ENCODE measurements around the gene WDR18. TPM values are rescaled to one million over a fixed set of nuclear protein-coding genes. Genes with fewer than 3 reads are reported as not detected.
A peak's percentile ranks its signal among the peaks of the same experiment; 100 is the strongest.

WDR18 gene
- total RNA-seq, 1 donor from 2014 or later, result 60.0 TPM

- Histone ChIP-seq H3K4me1 (ENCODE audit: insufficient read depth, low read length) (peaks cover 17% of the 10 kb centered on the region), H3K27me3 (ENCODE audit: insufficient read depth, low read length) (no peaks in the 10 kb centered on the region), H3K9ac (ENCODE audit: low read length) (no peak overlapping the region), H3K27ac (ENCODE audit: low read depth, low read length) (no peak overlapping the region), H3K4me3 (ENCODE audit: insufficient read depth, low read depth, low read length) (no peak overlapping the region), H3K9me3 (ENCODE audit: insufficient read depth, low read depth, low read length) (no peaks in the 10 kb centered on the region), H3K36me3 (ENCODE audit: insufficient read depth, low read length) (no peaks in the 10 kb centered on the region), H4K20me1 (ENCODE audit: insufficient read depth, low read length) (peaks cover 45% of the 10 kb centered on the region), H2AFZ (ENCODE audit: low read depth, low read length) (no peak overlapping the region), H3K4me2 (ENCODE audit: low read length) (no peak overlapping the region), H3K79me2 (ENCODE audit: insufficient read depth, low read length) (peaks cover 55% of the 10 kb centered on the region)
- H3K36me3 Mint-ChIP-seq (ENCODE audit: low read depth, unreplicated experiment), result peaks cover 2% of the 10 kb centered on the region
- peaks cover 12% of the 10 kb centered on the region for H3K4me1 Mint-ChIP-seq (ENCODE audit: low read depth, unreplicated experiment)
- TF ChIP-seq EZH2 (IDR thresholded peaks at IDR 0.05; ENCODE audit: insufficient read depth, low read length) (no peak), CTCF (IDR thresholded peaks at IDR 0.05; ENCODE audit: insufficient read depth, low read depth, low read length) (no peak)
- DNase-seq (ENCODE audit: low read depth) (no peak), FAIRE-seq (no peak)
- H3K4me3 Mint-ChIP-seq (ENCODE audit: unreplicated experiment), result no peak overlapping the region
- H3K27ac Mint-ChIP-seq (ENCODE audit: unreplicated experiment), result peak overlapping the region; percentile 47
- no peaks in the 10 kb centered on the region for H3K27me3 Mint-ChIP-seq (ENCODE audit: low read depth, unreplicated experiment)
- H3K9me3 Mint-ChIP-seq (ENCODE audit: unreplicated experiment), result no peaks in the 10 kb centered on the region
Observed at GRCh38 chr19:948842-949496, 35.2 kb upstream of the WDR18 start.

GRCh38 chr19:950352-951066 lies 33.6 kb upstream of the WDR18 start:
- Histone ChIP-seq H3K79me2 (ENCODE audit: insufficient read depth, low read length) (peaks cover 55% of the 10 kb centered on the region), H3K27me3 (ENCODE audit: insufficient read depth, low read length) (no peaks in the 10 kb centered on the region), H3K4me1 (ENCODE audit: insufficient read depth, low read length) (peaks cover 17% of the 10 kb centered on the region), H2AFZ (ENCODE audit: low read depth, low read length) (no peak overlapping the region), H3K36me3 (ENCODE audit: insufficient read depth, low read length) (no peaks in the 10 kb centered on the region), H4K20me1 (ENCODE audit: insufficient read depth, low read length) (peaks cover 44% of the 10 kb centered on the region), H3K4me3 (ENCODE audit: insufficient read depth, low read depth, low read length) (no peak overlapping the region), H3K4me2 (ENCODE audit: low read length) (no peak overlapping the region), H3K9ac (ENCODE audit: low read length) (no peak overlapping the region), H3K27ac (ENCODE audit: low read depth, low read length) (no peak overlapping the region), H3K9me3 (ENCODE audit: insufficient read depth, low read depth, low read length) (no peaks in the 10 kb centered on the region)
- Mint-ChIP-seq H3K36me3 (ENCODE audit: low read depth, unreplicated experiment) (peaks cover 2% of the 10 kb centered on the region), H3K9me3 (ENCODE audit: unreplicated experiment) (no peaks in the 10 kb centered on the region), H3K27me3 (ENCODE audit: low read depth, unreplicated experiment) (no peaks in the 10 kb centered on the region), H3K4me1 (ENCODE audit: low read depth, unreplicated experiment) (peaks cover 12% of the 10 kb centered on the region), H3K4me3 (ENCODE audit: unreplicated experiment) (peak overlapping the region; percentile 20), H3K27ac (ENCODE audit: unreplicated experiment) (peak overlapping the region; percentile 47)
- DNase-seq (ENCODE audit: low read depth), result no peak
- TF ChIP-seq EZH2 (IDR thresholded peaks at IDR 0.05; ENCODE audit: insufficient read depth, low read length) (no peak), CTCF (IDR thresholded peaks at IDR 0.05; ENCODE audit: insufficient read depth, low read depth, low read length) (no peak)
- FAIRE-seq, result no peak
